HEK293T (cell line): ENCODE data around the gene SLC28A1.

Source experiments
- CTCF ChIA-PET: fragments of 350-600 bp; formaldehyde crosslinking; extraction: SDS; loops from one replicate; lab custom pipeline; 2021; ENCODE audit warnings: antibody characterized with exemption, inconsistent platforms; lab: Yijun Ruan, JAX
- POLR2A ChIA-PET: fragments of 350-600 bp; formaldehyde crosslinking; extraction: SDS; loops from one replicate; lab custom pipeline; 2020; ENCODE audit warnings: antibody characterized with exemption, inconsistent platforms; lab: Yijun Ruan, JAX
- DNase-seq: peaks from one replicate; pipeline ENCODE4 v3.0.0; 2012; ENCODE audit warnings: mixed read lengths; ENCODE audit errors: extremely low spot score
- ARNT ChIP-seq: fragments of 450-650 bp; IDR thresholded peaks from 2 replicates; pipeline ENCODE4 v1.6.1; 2017; ENCODE audit warnings: mild to moderate bottlenecking
- BHLHE40 ChIP-seq: fragments of 450-650 bp; IDR thresholded peaks from 2 replicates; pipeline ENCODE4 v1.6.1; 2016; ENCODE audit warnings: mild to moderate bottlenecking, moderate library complexity, borderline replicate concordance
- CTBP1 ChIP-seq: fragments of 450-650 bp; IDR thresholded peaks from 2 replicates; pipeline ENCODE4 v1.6.1; 2016; ENCODE audit warnings: borderline replicate concordance
- ELF4 ChIP-seq: fragments of 450-650 bp; IDR thresholded peaks from 2 replicates; pipeline ENCODE4 v1.6.1; 2017; ENCODE audit warnings: antibody characterized with exemption
- FOXA1 ChIP-seq: fragments of 450-650 bp; IDR thresholded peaks from 2 replicates; pipeline ENCODE4 v1.6.1; 2016; ENCODE audit warnings: mild to moderate bottlenecking
- FOXK2 ChIP-seq: fragments of 450-650 bp; IDR thresholded peaks from 2 replicates; pipeline ENCODE4 v1.6.1; 2016; ENCODE audit warnings: mild to moderate bottlenecking
- FOXM1 ChIP-seq: fragments of 450-650 bp; IDR thresholded peaks from 2 replicates; pipeline ENCODE4 v1.6.1; 2017; ENCODE audit warnings: mild to moderate bottlenecking, borderline replicate concordance
- HDGF ChIP-seq: fragments of 450-650 bp; IDR thresholded peaks from 2 replicates; pipeline ENCODE4 v1.6.1; 2017; ENCODE audit warnings: antibody characterized with exemption, borderline replicate concordance
- L3MBTL2 ChIP-seq: fragments of 450-650 bp; conservative IDR thresholded peaks from 2 replicates; pipeline ENCODE4 v1.6.1; 2016; ENCODE audit warnings: mild to moderate bottlenecking
- LEF1 ChIP-seq: fragments of 450-650 bp; IDR thresholded peaks from 2 replicates; pipeline ENCODE4 v1.6.1; 2017; ENCODE audit warnings: mild to moderate bottlenecking, borderline replicate concordance
- NFRKB ChIP-seq: fragments of 450-650 bp; IDR thresholded peaks from 2 replicates; pipeline ENCODE4 v1.6.1; 2016; ENCODE audit warnings: mild to moderate bottlenecking, moderate library complexity
- SP1 ChIP-seq: fragments of 450-650 bp; IDR thresholded peaks from 2 replicates; pipeline ENCODE4 v1.6.1; 2017
- SUZ12 ChIP-seq: fragments of 450-650 bp; IDR thresholded peaks from 2 replicates; pipeline ENCODE4 v1.6.1; 2016; ENCODE audit warnings: mild to moderate bottlenecking
- TARDBP ChIP-seq: fragments of 450-650 bp; IDR thresholded peaks from 2 replicates; pipeline ENCODE4 v1.6.1; 2016
- ZNF384 ChIP-seq: fragments of 450-650 bp; IDR thresholded peaks from 2 replicates; pipeline ENCODE4 v1.6.1; 2016
- TF ChIP-seq, protein P1 (sequence below): fragments of 450-650 bp; IDR thresholded peaks from 2 replicates; pipeline ENCODE4 v1.6.1; 2016

The SLC28A1 gene

DNA sequence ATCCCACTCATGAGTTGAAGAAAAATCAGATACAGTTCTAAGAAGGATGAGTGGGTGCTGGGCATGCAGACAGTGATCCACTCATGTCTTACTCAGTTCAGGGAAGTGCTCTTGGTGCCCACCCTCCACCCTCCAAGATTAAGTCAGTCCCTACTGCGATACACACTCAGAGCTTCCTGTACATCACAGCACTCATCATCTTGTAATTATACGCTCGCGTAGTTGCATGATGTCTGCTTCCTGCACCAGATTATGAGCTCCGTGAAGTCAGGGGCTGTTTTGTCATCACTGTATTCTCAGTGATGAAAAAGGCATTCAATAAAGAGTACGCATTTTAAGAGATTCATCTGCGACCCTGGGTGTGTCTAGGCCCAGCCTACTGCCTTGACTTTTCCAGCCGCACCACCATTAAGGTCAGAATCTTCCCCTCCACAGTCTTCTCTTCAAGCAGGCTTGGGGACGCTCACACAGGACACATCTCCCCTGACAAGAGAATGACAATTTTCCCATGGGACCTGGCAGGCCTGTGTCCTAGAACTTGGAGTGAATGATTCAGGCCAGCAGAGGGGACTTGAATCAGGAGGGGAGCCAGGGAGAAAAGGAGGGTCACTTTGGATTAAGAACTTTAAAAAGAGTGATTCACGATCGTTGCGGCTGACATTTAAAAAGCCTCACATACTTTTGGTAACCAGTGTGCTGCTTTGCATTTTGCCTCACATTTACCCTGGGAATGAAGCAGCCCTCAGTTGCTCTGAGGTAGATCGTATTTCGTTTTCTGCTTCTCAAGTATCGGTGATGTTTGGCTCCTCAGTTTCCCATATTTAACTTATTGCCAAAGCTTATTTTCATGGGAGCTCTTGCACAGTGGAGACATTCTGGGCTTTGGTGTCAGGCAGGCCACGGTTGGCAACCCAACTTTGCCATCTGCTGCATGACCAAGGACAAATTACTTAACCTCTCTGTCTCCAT, 89.3 kb downstream of the SLC28A1 start:
- POLR2A ChIA-PET = no interaction called here

GRCh38 chr15:84975871-84976351, 91.4 kb downstream of the SLC28A1 start:
- POLR2A ChIA-PET = interaction anchor here (1.0 kb wide), 1 partner anchor 62 kb away, joined by 3 read pairs; no protein-coding TSS in a partner anchor
- DNase-seq = no peak
- CTCF ChIA-PET = interaction anchor here (0.6 kb wide), 1 partner anchor 85 kb away, joined by 3 read pairs; no protein-coding TSS in a partner anchor
- TF ChIP-seq ZNF384 (no peak), CTBP1 (no peak), ELF4 (no peak), SP1 (no peak), BHLHE40 (no peak), HDGF (no peak), L3MBTL2 (no peak), SUZ12 (no peak), ARNT (no peak), LEF1 (no peak), FOXM1 (no peak), FOXK2 (no peak), NFRKB (no peak), FOXA1 (no peak), TARDBP (no peak)
- TF ChIP-seq, protein P1, sequence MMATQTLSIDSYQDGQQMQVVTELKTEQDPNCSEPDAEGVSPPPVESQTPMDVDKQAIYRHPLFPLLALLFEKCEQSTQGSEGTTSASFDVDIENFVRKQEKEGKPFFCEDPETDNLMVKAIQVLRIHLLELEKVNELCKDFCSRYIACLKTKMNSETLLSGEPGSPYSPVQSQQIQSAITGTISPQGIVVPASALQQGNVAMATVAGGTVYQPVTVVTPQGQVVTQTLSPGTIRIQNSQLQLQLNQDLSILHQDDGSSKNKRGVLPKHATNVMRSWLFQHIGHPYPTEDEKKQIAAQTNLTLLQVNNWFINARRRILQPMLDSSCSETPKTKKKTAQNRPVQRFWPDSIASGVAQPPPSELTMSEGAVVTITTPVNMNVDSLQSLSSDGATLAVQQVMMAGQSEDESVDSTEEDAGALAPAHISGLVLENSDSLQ = no peak

More for the DNA sequence above, 89.3 kb downstream of the SLC28A1 start:
- TF ChIP-seq FOXA1 (no peak), FOXM1 (no peak), ELF4 (no peak), TARDBP (no peak), HDGF (no peak), SP1 (no peak), LEF1 (no peak), ARNT (no peak), L3MBTL2 (no peak), NFRKB (no peak), FOXK2 (no peak), BHLHE40 (no peak), ZNF384 (no peak), SUZ12 (no peak)
- TF ChIP-seq, protein P1 = no peak
- DNase-seq = no peak
- CTCF ChIA-PET = interaction anchor here (0.6 kb wide), 1 partner anchor 345 kb away, joined by 3 read pairs; no protein-coding TSS in a partner anchor

GRCh38 chr15:84976746-84977345, 92.4 kb downstream of the SLC28A1 start:
- ChIA-PET POLR2A (no interaction called here), CTCF (no interaction called here)
- TF ChIP-seq HDGF (no peak), LEF1 (no peak), CTBP1 (no peak), FOXA1 (no peak), NFRKB (no peak), ZNF384 (no peak), BHLHE40 (no peak), ELF4 (no peak), L3MBTL2 (no peak), ARNT (no peak)
- DNase-seq = no peak

GRCh38 chr15:84979651-84980050, 95.2 kb downstream of the SLC28A1 start:
- DNase-seq = no peak
- ChIA-PET POLR2A (interaction anchor here (2.7 kb wide), 1 partner anchor 9 kb away, joined by 7 read pairs; no protein-coding TSS in a partner anchor), CTCF (interaction anchor here (0.6 to 1.1 kb wide), 2 partner anchors 52 to 351 kb away, joined by 3 read pairs; no protein-coding TSS in a partner anchor)
- no peak for TF ChIP-seq NFRKB
- TF ChIP-seq, protein P1 = no peak
- TF ChIP-seq ELF4 = no peak
- no peak for TF ChIP-seq ZNF384
- TF ChIP-seq ARNT = no peak
- TF ChIP-seq L3MBTL2 = no peak
- no peak for TF ChIP-seq LEF1
